DMS 273 (cell line): ENCODE data around the gene LSM11.
A peak's percentile ranks its signal among the peaks of the same experiment; 100 is the strongest.

Source experiments
- DNase-seq: peaks from one replicate; lab custom pipeline; 2025; ENCODE audit not compliant: unreplicated experiment; lab: John Stamatoyannopoulos, UW

Gene LSM11

DNA sequence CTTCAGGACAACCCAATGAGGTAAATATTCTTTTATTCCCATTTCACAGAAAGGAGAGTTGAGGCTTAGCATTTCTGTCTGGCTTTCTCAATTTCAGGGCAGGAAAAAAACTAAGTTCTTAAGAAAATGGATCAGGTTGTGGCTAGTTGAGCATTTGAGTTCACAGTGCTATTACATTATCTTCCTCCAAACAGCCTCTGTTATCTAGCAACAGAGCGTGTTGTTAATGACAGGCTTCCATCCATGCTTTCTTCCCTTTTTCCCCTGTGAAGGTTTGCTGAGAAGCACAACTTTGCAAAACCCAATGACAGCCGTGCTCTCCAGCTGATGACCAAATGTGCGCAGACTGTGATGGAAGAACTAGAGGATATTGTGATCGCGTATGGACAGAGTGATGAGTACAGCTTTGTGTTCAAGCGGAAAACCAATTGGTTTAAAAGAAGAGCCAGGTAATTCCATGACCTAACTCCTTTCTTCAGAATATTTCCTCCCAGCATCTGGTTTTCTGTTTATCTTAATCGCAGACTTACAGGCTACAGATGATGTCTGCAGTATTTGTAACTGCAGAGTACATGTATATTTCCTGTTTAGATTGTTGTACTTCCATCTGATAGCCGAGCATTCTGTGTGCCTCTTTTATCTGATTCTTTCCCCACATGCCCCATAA, 10.8 kb upstream of the LSM11 start:
- no peak for DNase-seq

DNA sequence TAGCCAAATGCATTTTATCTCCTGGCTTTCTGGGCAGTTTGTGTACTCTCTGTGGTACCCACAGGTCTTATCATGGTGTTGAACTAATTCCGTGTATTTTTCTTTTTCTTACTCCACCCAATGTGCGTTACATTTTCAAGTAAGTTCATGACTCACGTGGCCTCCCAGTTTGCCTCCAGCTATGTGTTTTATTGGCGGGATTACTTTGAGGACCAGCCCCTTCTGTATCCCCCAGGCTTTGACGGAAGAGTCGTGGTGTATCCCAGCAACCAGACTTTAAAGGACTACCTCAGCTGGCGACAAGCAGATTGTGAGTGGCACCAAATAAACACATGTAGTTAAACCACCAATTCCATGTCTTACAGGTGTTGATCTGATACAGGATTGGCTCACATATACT, 9.1 kb upstream of the LSM11 start:
- DNase-seq = no peak

DNA sequence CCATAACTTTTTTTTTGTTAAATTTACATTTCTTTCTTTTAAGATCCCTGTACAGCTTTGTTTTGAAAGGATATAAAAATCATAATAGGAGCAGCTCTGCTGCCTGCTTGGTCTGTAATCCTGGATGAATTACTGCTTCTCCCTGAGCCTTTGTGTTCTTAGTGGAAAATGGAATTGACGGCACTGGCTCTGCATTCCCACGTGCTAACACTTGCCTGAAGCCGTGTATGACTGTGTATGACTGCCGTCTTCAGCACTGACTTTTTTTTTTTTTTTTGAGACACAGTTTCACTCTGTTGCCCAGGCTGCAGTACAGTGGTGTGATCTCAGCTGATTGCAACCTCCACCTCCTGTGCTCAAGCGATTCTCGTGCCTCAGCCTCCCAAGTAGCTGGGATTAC, 7.5 kb upstream of the LSM11 start:
- no peak for DNase-seq

DNA sequence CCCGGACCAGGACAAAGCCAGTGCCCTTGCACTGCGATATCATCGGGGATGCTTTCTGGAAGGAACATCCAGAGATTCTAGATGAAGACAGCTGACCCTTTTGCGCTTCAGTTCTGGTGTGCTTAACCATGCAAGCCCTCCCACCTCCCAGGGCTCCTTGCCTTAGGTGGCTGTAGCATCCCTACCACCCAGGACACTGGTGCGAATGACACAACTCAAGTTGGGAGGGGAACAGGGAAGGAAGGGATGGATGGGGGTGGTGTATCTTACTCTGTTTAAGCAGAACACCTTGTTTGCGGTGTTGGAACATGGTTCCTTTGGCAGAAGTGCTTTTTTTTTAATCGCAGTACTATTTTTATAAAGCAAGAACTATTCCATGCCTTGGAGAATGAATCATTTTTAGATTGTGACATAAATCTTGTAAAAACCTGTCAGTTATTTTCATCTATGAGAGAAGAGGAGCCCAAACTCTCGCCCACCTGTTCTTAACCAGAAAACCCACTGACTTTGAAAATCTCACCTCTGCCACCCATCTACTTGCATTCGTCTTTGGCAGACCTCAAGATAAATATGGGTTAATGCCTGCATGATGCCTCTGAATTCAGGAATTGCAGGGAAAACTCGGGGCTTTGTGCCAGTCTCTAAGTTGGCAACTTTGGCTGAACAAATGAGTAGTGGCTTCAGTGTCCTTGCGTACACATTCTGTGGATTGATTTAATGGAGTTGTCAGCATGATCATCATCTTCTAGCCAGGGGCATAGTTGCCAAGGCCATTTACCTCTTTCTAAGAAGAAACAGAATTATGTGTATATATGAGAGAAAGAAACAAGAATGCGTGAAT, 3.9 kb upstream of the LSM11 start:
- no peak for DNase-seq

DNA sequence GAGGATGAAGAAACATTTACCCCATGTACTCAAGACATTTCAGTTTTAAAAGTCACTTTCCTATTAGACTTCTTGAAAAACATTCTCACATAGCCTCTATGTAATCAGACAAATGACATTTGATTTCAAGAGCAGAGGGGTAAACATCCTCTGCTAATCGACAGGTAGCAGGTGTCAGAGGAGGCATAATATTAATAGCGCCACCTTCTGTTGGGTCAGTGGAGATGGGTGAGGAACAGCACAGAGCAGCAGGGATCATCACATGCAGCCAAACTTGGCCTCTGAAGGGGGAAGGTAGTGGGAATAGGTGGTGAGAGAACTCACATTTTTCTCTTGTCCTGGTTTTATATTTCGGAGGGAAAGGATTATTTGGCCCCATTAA, 3.3 kb upstream of the LSM11 start:
- DNase-seq = peak; percentile 48

DNA sequence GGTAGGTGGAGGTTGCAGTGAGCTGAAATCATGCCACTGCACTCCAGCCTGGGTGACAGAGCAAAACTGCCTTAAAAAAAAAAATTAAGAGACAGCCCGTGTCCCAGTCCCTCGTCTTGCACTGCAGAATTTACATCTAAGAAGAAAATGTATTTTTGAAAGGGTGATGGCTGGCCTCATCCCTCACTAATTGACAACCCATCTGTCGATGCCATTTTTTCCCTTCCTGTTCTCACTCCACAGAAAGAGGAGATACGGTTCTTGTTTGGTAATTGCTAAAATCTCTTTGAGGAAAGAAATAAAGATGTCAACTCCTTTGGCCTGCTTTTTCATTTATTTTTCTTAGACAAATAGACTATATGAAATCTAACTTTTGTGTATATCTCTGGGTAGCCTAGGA, 2.4 kb upstream of the LSM11 start:
- no peak for DNase-seq

DNA sequence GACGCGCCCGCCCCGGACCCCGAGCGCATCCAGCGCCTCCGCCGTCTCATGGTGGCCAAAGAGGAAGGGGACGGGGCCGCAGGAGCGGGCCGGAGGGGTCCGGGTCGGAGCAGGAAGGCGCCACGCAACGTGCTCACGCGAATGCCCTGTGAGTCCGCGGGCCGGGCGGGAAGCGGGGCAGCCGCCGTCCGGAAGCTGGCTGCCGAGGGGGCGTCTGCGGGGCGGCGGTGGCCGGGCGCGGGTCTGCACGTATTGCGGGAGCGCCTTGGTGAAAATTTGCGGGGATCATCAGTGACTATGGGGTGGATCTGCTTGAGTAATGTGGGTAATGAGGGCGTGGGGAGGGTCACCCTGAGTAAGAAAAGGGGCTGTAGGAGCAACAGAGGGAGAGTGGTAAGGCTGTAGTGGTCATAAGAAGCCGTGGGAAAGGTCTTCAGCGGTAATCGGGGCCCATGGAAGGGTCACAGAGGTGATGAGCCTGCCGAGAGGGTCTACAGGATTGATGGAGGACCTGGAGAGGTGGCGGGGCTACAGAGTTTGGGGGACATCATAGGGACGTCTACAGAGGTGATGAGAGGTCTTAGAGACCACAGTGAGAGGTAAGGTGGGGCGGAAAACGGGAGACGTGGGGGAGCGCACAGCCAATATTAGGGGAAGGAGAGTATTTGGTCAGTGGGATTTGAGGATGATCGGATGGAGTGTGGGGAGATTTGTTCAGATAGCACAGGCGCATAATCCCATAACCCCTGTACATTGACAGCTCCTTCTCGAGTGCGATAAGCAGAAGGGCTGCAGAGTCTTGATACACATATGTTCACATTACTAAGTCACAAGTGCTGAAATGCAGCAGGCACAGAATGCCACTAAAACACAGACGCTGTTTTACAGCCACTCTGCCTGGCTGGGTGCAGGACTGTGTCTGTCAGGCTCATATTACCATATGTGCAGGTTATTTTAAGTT, 819 bp downstream of the LSM11 start:
- DNase-seq = peak; percentile 68

DNA sequence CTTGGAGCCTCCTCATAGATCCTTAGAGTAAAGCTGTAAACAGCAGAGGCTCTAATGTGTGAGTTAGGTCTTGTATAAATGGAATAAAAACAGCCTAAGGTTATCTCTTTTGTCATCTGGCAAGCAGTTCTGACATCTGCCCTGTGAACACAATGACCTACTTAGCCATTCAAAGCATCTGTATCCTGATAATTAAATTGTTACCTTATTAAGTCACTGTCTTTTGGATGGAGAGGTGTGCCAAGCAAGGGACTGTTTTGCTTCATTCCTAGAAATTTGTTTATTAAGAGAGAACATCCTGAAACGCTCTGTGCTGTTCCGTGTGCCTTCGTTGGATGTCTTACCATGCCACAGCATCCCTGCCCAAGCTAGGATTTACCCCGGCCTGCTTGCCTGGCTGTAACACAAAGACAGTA, 1.5 kb downstream of the LSM11 start:
- DNase-seq = peak; percentile 68

DNA sequence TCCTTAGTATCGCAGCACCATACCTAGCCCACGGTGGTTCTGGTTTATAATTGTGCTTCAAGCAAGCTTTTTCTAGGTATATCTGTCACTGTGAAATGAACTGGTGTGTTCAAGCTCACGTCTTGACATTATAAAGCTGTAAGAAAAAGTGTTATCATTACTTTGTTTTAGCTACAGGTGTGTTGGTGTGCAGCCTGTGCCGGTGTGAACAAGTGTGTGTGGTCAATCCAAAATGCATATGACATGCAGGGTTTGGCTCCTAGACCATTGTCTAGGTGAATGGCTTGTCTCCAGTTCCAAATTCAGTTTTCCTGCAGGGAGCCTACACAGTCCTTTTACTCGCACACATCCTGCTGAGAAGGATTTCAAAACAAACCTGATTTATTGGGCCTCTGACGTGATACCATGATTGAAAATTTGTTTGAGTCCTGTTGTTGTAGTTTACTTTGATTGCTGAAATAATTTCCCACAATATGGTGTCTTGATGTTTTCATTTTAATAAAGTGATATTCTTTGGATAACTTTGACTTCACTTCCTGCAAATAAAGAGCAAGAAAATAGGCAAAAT, 3.7 kb downstream of the LSM11 start:
- no peak for DNase-seq

DNA sequence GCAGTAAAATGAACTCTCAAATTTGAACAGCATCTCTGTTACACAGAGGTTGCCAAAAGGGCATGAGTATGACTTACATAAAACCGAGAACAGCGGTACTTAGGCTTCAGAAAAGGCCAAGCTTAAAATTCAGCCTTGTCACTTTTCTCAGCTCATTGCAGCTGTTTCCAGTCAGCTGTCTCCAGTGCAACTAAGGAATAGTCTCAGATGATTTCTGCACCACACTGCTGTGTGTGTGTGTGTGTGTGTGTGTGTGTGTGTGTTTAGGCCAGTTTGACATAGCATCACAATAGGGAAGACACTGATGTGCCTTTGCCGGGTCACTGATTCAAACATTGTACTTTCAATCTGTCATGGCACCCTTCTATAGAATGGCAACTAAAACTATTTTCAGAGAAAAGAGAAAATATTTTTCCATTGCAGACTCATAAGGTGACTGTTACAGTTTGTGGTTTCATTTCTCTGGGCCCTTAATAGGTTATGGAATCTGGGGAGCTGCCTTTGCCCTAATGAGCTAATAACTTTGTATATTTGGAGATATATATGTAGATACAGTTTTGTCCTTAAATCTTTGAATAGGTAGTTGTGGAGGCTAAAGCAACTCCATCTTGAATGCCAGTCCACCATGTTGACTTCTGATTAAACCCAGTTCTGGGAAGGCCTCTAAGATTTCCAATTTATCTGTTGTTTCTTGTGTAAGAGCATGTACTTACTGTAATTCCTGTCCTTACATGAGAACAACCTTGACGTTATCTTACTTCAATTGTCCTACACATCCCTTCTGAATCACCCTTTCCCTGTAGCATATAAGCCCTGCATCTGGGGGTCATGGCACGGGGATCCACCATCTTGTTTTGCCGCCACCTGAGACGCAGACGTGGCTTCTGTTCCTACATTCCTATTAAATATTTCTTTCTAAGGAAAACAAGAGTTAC, 4.5 kb downstream of the LSM11 start:
- DNase-seq = no peak

DNA sequence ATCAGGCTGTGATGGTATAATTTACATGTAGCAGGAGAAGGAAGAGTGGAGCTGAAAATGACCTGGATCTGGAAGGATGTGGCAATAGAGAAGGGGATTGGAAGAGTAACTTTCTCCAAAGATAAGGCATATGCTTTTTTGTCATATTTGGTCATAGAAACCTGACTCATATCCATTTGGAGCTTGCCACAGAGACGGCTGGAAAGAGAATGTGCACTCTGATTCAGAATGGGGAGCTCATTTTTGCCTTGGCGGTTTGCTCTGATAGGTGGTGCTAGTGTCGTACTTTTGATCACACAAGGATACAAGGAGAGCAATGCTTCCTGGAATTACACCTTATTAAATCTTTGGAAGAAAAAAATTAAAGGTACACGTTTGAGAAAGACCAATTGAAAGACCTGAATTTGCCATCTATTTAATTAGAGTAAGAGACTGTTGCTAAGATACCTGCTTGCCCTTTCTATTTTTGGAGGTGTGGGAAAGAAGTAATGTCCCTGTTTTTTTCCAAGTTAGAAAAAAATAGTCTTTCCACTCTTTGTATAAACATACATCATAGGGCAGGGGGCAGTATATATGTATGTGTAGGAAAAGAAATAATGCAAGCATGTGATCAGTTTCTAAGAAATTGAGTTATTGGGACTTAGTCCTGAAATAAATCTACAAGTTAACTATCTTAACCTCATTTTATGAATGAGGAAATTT, 5.4 kb downstream of the LSM11 start:
- DNase-seq = no peak

DNA sequence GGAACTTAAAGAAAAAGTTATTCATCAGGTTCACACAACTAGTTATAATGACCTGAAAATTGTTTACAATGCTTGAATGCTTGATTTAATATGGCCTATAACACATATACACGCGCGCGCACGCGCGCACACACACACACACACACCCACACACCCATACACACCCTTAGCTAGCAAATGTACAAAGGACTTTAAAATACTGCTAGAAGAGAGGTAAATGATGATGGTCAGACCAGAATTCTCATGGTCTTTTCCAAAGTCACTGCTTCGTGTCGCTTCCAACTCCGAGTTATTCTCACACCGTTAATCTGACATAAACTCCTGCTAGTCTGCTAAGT, 5.9 kb downstream of the LSM11 start:
- no peak for DNase-seq

DNA sequence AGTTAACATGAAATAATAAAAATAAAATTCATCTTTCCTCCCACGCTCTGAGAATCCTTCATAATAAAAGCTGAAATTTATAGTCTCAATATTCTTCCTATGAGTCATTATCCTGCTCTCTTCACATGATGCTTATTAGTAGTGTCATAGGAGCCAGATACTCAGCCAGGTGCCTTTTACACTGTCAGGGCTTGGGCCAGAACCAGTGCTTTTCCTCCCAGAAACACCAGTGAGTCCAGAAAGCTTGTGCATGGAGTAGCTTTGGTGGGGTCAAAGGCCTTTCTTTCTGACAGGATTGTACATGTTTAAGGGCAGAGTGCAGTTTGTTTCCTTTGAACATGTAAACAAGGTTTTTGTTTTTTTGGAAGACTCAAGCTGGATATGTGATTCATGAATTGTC, 6.8 kb downstream of the LSM11 start:
- DNase-seq = no peak

DNA sequence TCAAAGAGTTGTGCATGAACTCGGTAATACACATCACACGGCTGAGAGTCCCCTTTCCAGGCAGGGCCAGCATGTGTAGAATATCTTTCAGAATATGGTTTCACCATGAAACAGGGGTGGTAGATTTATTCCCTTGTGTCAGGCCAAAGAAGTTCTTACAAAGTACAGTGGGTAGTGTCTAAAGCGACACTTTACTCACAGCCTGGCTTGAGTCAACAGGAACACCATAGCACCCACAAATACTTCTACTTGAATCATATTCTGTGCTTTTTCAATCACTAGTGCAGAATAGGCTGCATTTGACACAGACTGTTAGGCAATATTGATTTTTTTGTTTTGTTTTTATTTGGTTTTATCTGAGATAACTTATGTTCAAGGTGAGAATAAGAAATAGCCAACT, 12.6 kb downstream of the LSM11 start:
- no peak for DNase-seq

DNA sequence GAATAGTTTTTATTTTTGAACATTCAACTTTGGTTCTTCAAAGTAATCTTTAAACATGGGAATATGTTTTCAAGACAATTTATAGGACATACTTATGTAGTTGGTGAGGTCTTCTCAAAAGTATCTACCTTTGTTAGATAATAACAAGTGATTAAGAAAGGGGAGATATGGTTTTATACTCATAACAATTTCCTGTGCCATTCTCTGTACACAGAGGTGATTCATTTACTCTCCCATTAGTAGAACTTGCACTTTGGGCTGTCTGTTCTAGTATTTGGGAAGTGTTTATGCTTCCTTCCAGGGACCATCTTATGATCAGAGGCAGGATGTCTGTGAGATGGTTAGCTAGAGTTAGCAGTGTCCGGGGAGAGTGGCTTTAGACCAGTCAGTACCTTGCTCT, 15.2 kb downstream of the LSM11 start:
- no peak for DNase-seq

DNA sequence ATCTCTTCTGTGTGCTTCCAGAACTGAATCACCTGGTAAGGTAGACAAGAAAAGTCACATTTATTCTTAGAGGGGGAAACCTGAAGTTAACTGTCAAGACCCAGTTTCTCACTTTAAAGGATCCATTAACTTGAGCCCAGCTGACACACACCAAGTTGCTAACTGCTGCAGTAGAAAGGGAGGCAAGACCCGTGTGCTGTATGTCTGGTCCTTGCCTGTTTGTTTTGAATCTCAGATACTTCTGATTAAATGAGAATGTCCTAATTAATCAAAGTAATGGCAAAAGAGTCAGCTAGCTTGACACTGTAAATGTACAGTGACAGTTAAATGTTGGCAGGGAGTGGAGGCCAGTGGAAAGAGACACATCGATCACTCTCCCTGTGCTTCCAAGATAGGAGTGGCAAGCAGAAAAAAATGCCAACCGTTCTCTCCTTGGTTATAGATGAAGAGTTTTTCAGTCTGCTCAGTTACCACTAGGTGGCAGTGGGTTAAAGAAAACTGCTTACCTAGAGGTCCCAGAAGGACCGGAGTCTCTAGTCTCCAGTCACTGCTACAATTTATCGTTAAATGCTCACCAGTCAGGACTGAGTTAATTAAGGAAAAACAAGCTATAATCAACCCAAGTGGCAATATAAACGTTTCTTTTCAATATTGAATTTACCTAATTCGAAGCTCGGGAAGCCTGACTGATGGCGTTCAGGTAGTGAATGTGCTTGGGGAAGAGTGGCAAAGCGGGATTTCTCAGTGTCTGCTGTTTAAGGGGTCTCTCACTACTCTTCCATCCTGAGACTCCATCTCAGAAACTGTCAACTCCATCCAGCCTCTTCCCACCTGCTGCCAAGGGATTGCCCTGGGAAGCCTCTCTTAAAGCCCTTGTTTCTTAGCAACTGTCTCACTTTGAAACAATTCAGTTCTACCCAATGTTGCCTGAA, 18.4 kb downstream of the LSM11 start:
- peak; percentile 82 for DNase-seq

DNA sequence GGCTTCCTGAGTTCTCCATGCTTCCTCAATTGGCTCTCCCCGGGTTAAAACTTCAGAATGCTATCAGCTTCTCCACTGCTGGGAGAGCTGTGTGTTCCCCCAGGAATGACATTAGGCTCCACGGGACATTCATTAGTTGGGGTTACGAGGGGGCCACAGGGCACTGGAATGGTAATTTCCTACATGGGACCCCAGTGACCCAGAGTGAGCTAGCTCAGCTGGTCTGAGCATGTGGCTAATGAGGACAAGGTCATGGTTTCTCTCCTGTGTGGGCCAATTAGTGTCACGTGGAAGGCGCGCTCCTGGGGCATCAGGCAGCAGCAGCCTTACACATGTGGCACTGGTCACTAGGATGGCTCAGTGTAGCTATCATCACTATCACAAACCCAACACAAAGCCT, 21.0 kb downstream of the LSM11 start:
- no peak for DNase-seq

DNA sequence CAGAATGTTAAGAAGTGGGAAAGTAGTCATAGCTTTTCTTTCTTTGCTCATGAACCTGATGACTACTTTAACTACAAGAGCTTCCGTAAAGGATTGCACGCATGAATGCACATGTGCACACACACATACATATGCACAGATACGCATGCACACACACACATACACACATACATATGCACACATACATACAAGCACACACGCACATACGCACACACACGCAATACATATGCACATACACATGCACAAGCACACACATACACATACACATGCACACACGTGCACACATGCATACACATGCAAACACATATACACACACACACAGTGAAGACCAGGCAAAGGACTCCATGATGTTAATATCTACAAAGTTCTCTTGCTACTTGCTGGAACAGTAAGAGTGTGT, 22.9 kb downstream of the LSM11 start:
- no peak for DNase-seq

DNA sequence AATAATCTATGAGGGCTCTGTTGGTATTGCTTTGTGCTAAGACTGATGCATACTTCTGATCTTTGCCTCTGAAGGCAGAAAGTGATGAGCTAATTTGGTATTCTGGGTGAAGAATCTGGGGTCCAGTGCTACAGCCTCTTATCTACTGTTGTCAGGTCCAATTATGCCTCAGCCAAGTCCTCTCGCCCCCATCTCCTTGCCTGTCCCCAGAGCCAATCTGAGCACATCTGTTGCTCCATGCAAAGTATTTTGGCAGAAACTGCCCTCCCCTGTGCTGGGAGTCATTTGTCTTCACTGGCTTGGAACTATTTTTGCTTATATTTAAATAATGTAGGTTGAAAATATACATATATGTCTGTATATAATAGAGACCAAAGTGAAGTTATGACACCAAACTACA, 23.4 kb downstream of the LSM11 start:
- peak; percentile 10 for DNase-seq
